HEK293T (cell line): ENCODE measurements around the gene RPL31.

ENCODE experiments used
- CTCF ChIA-PET: fragments of 350-600 bp; formaldehyde crosslinking; extraction: SDS; loops from one replicate; lab custom pipeline; 2021; ENCODE audit warnings: antibody characterized with exemption, inconsistent platforms; lab: Yijun Ruan, JAX
- POLR2A ChIA-PET: fragments of 350-600 bp; formaldehyde crosslinking; extraction: SDS; loops from one replicate; lab custom pipeline; 2020; ENCODE audit warnings: antibody characterized with exemption, inconsistent platforms; lab: Yijun Ruan, JAX
- DNase-seq: peaks from one replicate; pipeline ENCODE4 v3.0.0; 2012; ENCODE audit warnings: mixed read lengths; ENCODE audit errors: extremely low spot score
- ARNT ChIP-seq: fragments of 450-650 bp; IDR thresholded peaks from 2 replicates; pipeline ENCODE4 v1.6.1; 2017; ENCODE audit warnings: mild to moderate bottlenecking
- BHLHE40 ChIP-seq: fragments of 450-650 bp; IDR thresholded peaks from 2 replicates; pipeline ENCODE4 v1.6.1; 2016; ENCODE audit warnings: mild to moderate bottlenecking, moderate library complexity, borderline replicate concordance
- CTBP1 ChIP-seq: fragments of 450-650 bp; IDR thresholded peaks from 2 replicates; pipeline ENCODE4 v1.6.1; 2016; ENCODE audit warnings: borderline replicate concordance
- ELF4 ChIP-seq: fragments of 450-650 bp; IDR thresholded peaks from 2 replicates; pipeline ENCODE4 v1.6.1; 2017; ENCODE audit warnings: antibody characterized with exemption
- FOXA1 ChIP-seq: fragments of 450-650 bp; IDR thresholded peaks from 2 replicates; pipeline ENCODE4 v1.6.1; 2016; ENCODE audit warnings: mild to moderate bottlenecking
- FOXK2 ChIP-seq: fragments of 450-650 bp; IDR thresholded peaks from 2 replicates; pipeline ENCODE4 v1.6.1; 2016; ENCODE audit warnings: mild to moderate bottlenecking
- FOXM1 ChIP-seq: fragments of 450-650 bp; IDR thresholded peaks from 2 replicates; pipeline ENCODE4 v1.6.1; 2017; ENCODE audit warnings: mild to moderate bottlenecking, borderline replicate concordance
- HDGF ChIP-seq: fragments of 450-650 bp; IDR thresholded peaks from 2 replicates; pipeline ENCODE4 v1.6.1; 2017; ENCODE audit warnings: antibody characterized with exemption, borderline replicate concordance
- L3MBTL2 ChIP-seq: fragments of 450-650 bp; conservative IDR thresholded peaks from 2 replicates; pipeline ENCODE4 v1.6.1; 2016; ENCODE audit warnings: mild to moderate bottlenecking
- LEF1 ChIP-seq: fragments of 450-650 bp; IDR thresholded peaks from 2 replicates; pipeline ENCODE4 v1.6.1; 2017; ENCODE audit warnings: mild to moderate bottlenecking, borderline replicate concordance
- NFRKB ChIP-seq: fragments of 450-650 bp; IDR thresholded peaks from 2 replicates; pipeline ENCODE4 v1.6.1; 2016; ENCODE audit warnings: mild to moderate bottlenecking, moderate library complexity
- SP1 ChIP-seq: fragments of 450-650 bp; IDR thresholded peaks from 2 replicates; pipeline ENCODE4 v1.6.1; 2017
- SUZ12 ChIP-seq: fragments of 450-650 bp; IDR thresholded peaks from 2 replicates; pipeline ENCODE4 v1.6.1; 2016; ENCODE audit warnings: mild to moderate bottlenecking
- TARDBP ChIP-seq: fragments of 450-650 bp; IDR thresholded peaks from 2 replicates; pipeline ENCODE4 v1.6.1; 2016
- ZNF384 ChIP-seq: fragments of 450-650 bp; IDR thresholded peaks from 2 replicates; pipeline ENCODE4 v1.6.1; 2016
- TF ChIP-seq, protein P1 (sequence below): fragments of 450-650 bp; IDR thresholded peaks from 2 replicates; pipeline ENCODE4 v1.6.1; 2016

RPL31 gene

GRCh38 chr2:101052147-101052546 is 50.1 kb downstream of the RPL31 start:
- POLR2A ChIA-PET = no interaction called here
- no peak for TF ChIP-seq SP1
- no peak for TF ChIP-seq HDGF
- TF ChIP-seq, protein P1, sequence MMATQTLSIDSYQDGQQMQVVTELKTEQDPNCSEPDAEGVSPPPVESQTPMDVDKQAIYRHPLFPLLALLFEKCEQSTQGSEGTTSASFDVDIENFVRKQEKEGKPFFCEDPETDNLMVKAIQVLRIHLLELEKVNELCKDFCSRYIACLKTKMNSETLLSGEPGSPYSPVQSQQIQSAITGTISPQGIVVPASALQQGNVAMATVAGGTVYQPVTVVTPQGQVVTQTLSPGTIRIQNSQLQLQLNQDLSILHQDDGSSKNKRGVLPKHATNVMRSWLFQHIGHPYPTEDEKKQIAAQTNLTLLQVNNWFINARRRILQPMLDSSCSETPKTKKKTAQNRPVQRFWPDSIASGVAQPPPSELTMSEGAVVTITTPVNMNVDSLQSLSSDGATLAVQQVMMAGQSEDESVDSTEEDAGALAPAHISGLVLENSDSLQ = no peak
- TF ChIP-seq BHLHE40 = no peak
- no peak for TF ChIP-seq FOXA1
- TF ChIP-seq ZNF384 = no peak
- no peak for TF ChIP-seq NFRKB
- no peak for TF ChIP-seq TARDBP
- TF ChIP-seq FOXM1 = no peak
- no peak for TF ChIP-seq SUZ12
- TF ChIP-seq L3MBTL2 = no peak
- no peak for TF ChIP-seq CTBP1
- no peak for TF ChIP-seq LEF1
- TF ChIP-seq FOXK2 = no peak
- no peak for TF ChIP-seq ARNT
- TF ChIP-seq ELF4 = no peak
- no peak for DNase-seq
- CTCF ChIA-PET = no interaction called here

GRCh38 chr2:101053117-101053516 is 51.0 kb downstream of the RPL31 start:
- POLR2A ChIA-PET = no interaction called here
- CTCF ChIA-PET = no interaction called here
- no peak for TF ChIP-seq ARNT
- no peak for TF ChIP-seq ELF4
- no peak for TF ChIP-seq L3MBTL2
- TF ChIP-seq CTBP1 = no peak
- TF ChIP-seq FOXM1 = no peak
- TF ChIP-seq HDGF = no peak
- TF ChIP-seq SUZ12 = no peak
- no peak for DNase-seq
